GM12874 (cell line): ENCODE measurements around the gene PRKCA.

ENCODE experiments used
- CTCF ChIP-seq: IDR thresholded peaks from 2 replicates; pipeline ENCODE4 v1.5.1; 2011; ENCODE audit warnings: low read depth, mild to moderate bottlenecking, control low read depth, low read length, moderate library complexity; ENCODE audit not compliant: insufficient read depth

The PRKCA gene

GRCh38 chr17:66292353-66292752 is 10.1 kb upstream of the PRKCA start:
- no peak for TF ChIP-seq CTCF

- TF ChIP-seq CTCF, result no peak
These were observed 6.1 kb upstream of the PRKCA start for GRCh38 chr17:66296289-66296725.

GRCh38 chr17:66299711-66300110 is 2.7 kb upstream of the PRKCA start:
- TF ChIP-seq CTCF, result no peak

GRCh38 chr17:66300956-66301355 is 1.5 kb upstream of the PRKCA start:
- TF ChIP-seq CTCF, result no peak

GRCh38 chr17:66301367-66301863 is 998 bp upstream of the PRKCA start:
- no peak for TF ChIP-seq CTCF

- no peak for TF ChIP-seq CTCF
These were observed 581 bp downstream of the PRKCA start for GRCh38 chr17:66302761-66303626.

- TF ChIP-seq CTCF, result no peak
These were observed 2.1 kb downstream of the PRKCA start for GRCh38 chr17:66304304-66305174.
